Measurements from ENCODE around the gene VPS26B. TPM values are rescaled to one million over a fixed set of nuclear protein-coding genes. Genes with fewer than 3 reads are reported as not detected.

Gene VPS26B
- total and polyA plus RNA-seq, 9 donors: 21.0 to 35.4 (median 30.0) TPM

DNA sequence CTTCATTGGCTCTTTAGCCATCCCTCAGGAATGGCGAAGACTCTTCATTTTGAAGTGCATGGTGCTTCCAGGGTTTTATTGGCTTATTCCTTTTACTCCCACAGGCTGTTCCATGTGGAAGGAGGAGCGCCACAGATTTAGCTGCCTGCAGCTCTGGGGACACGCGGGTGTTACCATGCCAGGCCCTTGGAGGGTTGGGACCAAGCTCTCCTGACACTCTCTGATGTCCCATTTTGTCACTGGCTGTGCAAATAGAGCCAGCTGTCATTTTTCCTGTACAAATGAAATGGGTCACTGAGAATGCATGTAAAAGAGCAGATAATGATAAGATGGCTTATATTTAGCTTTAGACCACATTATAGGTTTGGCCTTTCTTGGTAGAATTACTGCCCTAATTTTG, 19.4 kb downstream of the VPS26B start:
- Histone ChIP-seq H3K4me1 (ENCODE audit: control insufficient read depth, insufficient read depth, low read length) (no peaks in the 10 kb centered on the region), H3K4me3 (ENCODE audit: low read length) (no peak overlapping the region), H3K27ac (ENCODE audit: low read length) (no peak overlapping the region), H3K9me3 (replicated peaks; ENCODE audit: control insufficient read depth, low read depth, low read length) (no peaks in the 10 kb centered on the region), H3K27me3 (ENCODE audit: control insufficient read depth, insufficient read depth, low read length) (no peaks in the 10 kb centered on the region), H3K36me3 (ENCODE audit: control insufficient read depth, insufficient read depth, low read length) (peaks cover 91% of the 10 kb centered on the region)
- 87% methylated on average over 3 of the region's 4 CpGs for WGBS (ENCODE audit: insufficient coverage)
- no peak for DNase-seq

GRCh38 chr11:134244593-134244992, 20.1 kb downstream of the VPS26B start:
- peaks cover 92% of the 10 kb centered on the region for H3K36me3 ChIP-seq (ENCODE audit: control insufficient read depth, insufficient read depth, low read length)
- WGBS (ENCODE audit: insufficient coverage): 50% methylated on average over 6 of the region's 7 CpGs
- no peaks in the 10 kb centered on the region for H3K9me3 ChIP-seq (replicated peaks; ENCODE audit: control insufficient read depth, low read depth, low read length)
- no peaks in the 10 kb centered on the region for H3K4me1 ChIP-seq (ENCODE audit: control insufficient read depth, insufficient read depth, low read length)
- DNase-seq: no peak
- no peaks in the 10 kb centered on the region for H3K27me3 ChIP-seq (ENCODE audit: control insufficient read depth, insufficient read depth, low read length)
- no peak overlapping the region for H3K27ac ChIP-seq (ENCODE audit: low read length)
- H3K4me3 ChIP-seq (ENCODE audit: low read length): no peak overlapping the region

DNA sequence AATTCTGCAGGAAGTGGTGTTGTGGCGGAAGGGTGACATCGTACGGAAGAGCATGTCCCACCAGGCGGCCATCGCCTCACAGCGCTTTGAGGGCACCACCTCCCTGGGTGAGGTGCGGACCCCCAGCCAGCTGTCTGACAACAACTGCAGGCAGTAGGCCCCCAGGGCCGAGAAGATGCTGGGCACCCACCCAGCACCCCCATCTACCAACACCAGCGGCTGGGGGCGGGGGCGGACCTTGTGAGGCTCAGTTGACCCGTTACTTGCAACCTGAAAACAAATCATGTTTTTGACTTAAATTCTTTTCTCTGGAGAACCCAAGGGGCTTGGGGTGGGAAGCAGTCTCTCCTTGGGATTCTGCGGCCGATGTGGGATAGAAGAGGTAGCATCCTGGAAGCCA, 21.0 kb downstream of the VPS26B start:
- Histone ChIP-seq H3K4me1 (ENCODE audit: control insufficient read depth, insufficient read depth, low read length) (no peaks in the 10 kb centered on the region), H3K9me3 (replicated peaks; ENCODE audit: control insufficient read depth, low read depth, low read length) (no peaks in the 10 kb centered on the region), H3K27ac (ENCODE audit: low read length) (no peak overlapping the region), H3K36me3 (ENCODE audit: control insufficient read depth, insufficient read depth, low read length) (peaks cover 92% of the 10 kb centered on the region), H3K4me3 (ENCODE audit: low read length) (no peak overlapping the region), H3K27me3 (ENCODE audit: control insufficient read depth, insufficient read depth, low read length) (no peaks in the 10 kb centered on the region)
- WGBS (ENCODE audit: insufficient coverage): 95% methylated on average over 5 of the region's 14 CpGs
- DNase-seq: no peak

DNA sequence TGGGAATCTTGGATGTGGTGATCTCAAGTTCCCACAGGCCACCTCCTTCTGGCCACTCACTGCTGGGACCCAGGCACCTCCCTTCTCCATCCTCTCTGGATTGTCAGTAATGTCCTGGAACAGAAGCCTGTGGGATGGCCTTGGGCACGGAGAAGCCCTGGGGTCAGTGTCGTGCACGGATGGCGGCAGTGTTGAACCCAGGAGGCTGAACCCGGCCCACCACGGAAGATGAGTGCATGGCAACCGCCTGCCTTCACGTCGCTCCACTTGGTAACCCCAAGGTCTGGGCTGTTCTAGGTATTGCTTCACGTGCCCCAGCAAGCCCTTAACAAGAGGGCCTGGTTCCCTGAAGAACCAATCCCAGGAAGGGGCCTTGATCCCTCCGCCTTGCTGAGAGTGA, 21.6 kb downstream of the VPS26B start:
- no peaks in the 10 kb centered on the region for H3K4me1 ChIP-seq (ENCODE audit: control insufficient read depth, insufficient read depth, low read length)
- 90% methylated on average over 7 of the region's 11 CpGs for WGBS (ENCODE audit: insufficient coverage)
- no peak overlapping the region for H3K27ac ChIP-seq (ENCODE audit: low read length)
- peaks cover 97% of the 10 kb centered on the region for H3K36me3 ChIP-seq (ENCODE audit: control insufficient read depth, insufficient read depth, low read length)
- no peak for DNase-seq
- no peaks in the 10 kb centered on the region for H3K27me3 ChIP-seq (ENCODE audit: control insufficient read depth, insufficient read depth, low read length)
- no peak overlapping the region for H3K4me3 ChIP-seq (ENCODE audit: low read length)
- no peaks in the 10 kb centered on the region for H3K9me3 ChIP-seq (replicated peaks; ENCODE audit: control insufficient read depth, low read depth, low read length)

DNA sequence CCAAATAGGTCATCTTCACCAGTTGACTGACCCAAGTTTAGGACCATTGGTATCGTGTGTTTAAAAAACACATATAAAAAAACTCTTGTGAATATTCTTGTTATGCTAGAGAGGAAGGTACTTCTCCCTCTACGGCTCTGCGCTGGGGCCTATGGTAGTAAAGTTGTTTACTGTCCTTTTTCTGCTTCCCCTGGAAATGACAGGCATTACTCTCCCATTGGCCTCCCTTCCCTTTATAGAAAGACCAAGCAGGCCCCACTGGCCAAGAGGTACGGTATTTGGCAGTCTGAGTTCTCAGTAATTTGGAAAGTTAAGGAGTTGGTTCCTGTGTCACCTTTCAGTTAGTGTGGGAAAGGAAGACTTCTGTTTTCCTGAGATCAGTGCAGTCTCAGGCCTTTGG, 22.2 kb downstream of the VPS26B start:
- no CpG with 5 or more reads among the region's 4 CpGs for WGBS (ENCODE audit: insufficient coverage)
- Histone ChIP-seq H3K27me3 (ENCODE audit: control insufficient read depth, insufficient read depth, low read length) (no peaks in the 10 kb centered on the region), H3K36me3 (ENCODE audit: control insufficient read depth, insufficient read depth, low read length) (peaks cover 92% of the 10 kb centered on the region)

DNA sequence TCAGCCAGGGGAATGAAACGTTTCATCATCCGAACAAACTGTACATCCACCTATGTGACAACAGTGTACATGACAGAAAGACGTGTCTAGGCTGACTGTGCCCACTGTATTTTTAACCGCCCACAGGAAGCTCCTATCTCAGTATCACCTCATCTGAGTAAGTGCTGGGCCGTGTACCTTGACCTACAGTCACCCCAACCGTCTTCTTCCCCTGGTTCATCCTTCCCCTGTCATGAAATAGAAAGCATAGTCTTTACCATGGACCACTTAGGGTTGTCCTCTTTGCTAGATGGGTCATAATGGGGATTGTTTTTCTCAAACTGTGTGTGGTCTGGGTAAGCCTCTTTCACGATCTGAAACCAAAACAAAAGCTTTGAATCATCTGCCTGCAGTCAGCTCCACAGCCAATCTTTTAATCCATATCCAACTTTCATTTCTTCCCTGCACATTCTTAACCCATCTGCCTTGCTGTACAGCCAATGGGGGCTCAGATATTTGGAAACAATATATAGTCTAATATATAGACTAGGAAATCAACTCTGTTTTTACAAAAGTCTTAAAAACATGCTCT, 24.5 kb downstream of the VPS26B start:
- H3K36me3 ChIP-seq (ENCODE audit: control insufficient read depth, insufficient read depth, low read length): peaks cover 70% of the 10 kb centered on the region

More for the DNA sequence above, 22.2 kb downstream of the VPS26B start:
- Histone ChIP-seq H3K4me3 (ENCODE audit: low read length) (no peak overlapping the region), H3K9me3 (replicated peaks; ENCODE audit: control insufficient read depth, low read depth, low read length) (no peaks in the 10 kb centered on the region), H3K27ac (ENCODE audit: low read length) (no peak overlapping the region), H3K4me1 (ENCODE audit: control insufficient read depth, insufficient read depth, low read length) (no peaks in the 10 kb centered on the region)
- no peak for DNase-seq

DNA sequence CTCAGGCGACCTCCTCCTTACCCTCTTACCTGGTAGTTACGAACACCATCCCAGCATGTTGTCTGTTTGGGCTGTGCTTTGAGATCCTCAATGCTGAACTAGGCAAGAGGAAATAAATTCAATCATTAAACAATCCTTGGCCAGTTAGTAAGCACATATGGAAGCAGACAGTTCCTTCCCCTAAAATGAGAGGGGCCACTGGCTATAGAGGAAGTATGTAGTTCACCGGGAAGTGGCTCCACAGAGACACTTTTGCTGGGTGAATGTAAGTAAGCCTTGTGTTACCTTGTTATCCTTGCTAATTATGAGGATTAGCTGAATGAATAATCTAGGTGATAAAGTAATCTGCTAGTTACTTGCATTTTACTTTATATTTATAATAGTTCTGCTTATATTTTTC, 25.8 kb downstream of the VPS26B start:
- no CpG with 5 or more reads among the region's 3 CpGs for WGBS (ENCODE audit: insufficient coverage)
- no peaks in the 10 kb centered on the region for H3K9me3 ChIP-seq (replicated peaks; ENCODE audit: control insufficient read depth, low read depth, low read length)
- no peaks in the 10 kb centered on the region for H3K27me3 ChIP-seq (ENCODE audit: control insufficient read depth, insufficient read depth, low read length)
- DNase-seq: no peak
- no peak overlapping the region for H3K4me3 ChIP-seq (ENCODE audit: low read length)
- peaks cover 58% of the 10 kb centered on the region for H3K36me3 ChIP-seq (ENCODE audit: control insufficient read depth, insufficient read depth, low read length)
- no peak overlapping the region for H3K27ac ChIP-seq (ENCODE audit: low read length)
- H3K4me1 ChIP-seq (ENCODE audit: control insufficient read depth, insufficient read depth, low read length): peaks cover 13% of the 10 kb centered on the region

More for the DNA sequence above, 24.5 kb downstream of the VPS26B start:
- 93% methylated on average over 2 of the region's 7 CpGs for WGBS (ENCODE audit: insufficient coverage)
- Histone ChIP-seq H3K4me1 (ENCODE audit: control insufficient read depth, insufficient read depth, low read length) (peaks cover 10% of the 10 kb centered on the region), H3K27me3 (ENCODE audit: control insufficient read depth, insufficient read depth, low read length) (no peaks in the 10 kb centered on the region), H3K9me3 (replicated peaks; ENCODE audit: control insufficient read depth, low read depth, low read length) (no peaks in the 10 kb centered on the region), H3K4me3 (ENCODE audit: low read length) (no peak overlapping the region), H3K27ac (ENCODE audit: low read length) (no peak overlapping the region)
- no peak for DNase-seq

DNA sequence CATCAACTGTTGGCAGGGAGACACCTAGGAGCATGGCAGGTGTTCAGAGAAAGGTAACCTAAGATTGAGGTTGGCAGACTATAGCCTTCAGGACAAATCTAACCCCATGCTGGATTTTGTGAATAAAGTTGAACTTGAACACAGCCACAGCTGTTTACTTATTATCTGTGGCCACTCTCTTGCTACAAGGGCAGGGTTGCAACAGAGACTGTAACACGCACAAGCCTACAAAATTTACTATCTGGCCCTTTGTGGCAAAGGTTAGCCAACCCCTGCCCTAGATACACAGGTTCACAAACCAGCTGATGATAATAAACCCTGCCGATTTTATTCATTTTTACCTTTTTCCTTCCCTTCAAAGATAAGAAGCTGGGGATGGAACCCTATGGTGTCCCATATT, 26.2 kb downstream of the VPS26B start:
- WGBS (ENCODE audit: insufficient coverage): 95% methylated on average over 2 of the region's 2 CpGs
- DNase-seq: no peak
- Histone ChIP-seq H3K4me1 (ENCODE audit: control insufficient read depth, insufficient read depth, low read length) (peaks cover 13% of the 10 kb centered on the region), H3K4me3 (ENCODE audit: low read length) (no peak overlapping the region), H3K36me3 (ENCODE audit: control insufficient read depth, insufficient read depth, low read length) (peaks cover 54% of the 10 kb centered on the region), H3K9me3 (replicated peaks; ENCODE audit: control insufficient read depth, low read depth, low read length) (no peaks in the 10 kb centered on the region), H3K27me3 (ENCODE audit: control insufficient read depth, insufficient read depth, low read length) (no peaks in the 10 kb centered on the region), H3K27ac (ENCODE audit: low read length) (no peak overlapping the region)

DNA sequence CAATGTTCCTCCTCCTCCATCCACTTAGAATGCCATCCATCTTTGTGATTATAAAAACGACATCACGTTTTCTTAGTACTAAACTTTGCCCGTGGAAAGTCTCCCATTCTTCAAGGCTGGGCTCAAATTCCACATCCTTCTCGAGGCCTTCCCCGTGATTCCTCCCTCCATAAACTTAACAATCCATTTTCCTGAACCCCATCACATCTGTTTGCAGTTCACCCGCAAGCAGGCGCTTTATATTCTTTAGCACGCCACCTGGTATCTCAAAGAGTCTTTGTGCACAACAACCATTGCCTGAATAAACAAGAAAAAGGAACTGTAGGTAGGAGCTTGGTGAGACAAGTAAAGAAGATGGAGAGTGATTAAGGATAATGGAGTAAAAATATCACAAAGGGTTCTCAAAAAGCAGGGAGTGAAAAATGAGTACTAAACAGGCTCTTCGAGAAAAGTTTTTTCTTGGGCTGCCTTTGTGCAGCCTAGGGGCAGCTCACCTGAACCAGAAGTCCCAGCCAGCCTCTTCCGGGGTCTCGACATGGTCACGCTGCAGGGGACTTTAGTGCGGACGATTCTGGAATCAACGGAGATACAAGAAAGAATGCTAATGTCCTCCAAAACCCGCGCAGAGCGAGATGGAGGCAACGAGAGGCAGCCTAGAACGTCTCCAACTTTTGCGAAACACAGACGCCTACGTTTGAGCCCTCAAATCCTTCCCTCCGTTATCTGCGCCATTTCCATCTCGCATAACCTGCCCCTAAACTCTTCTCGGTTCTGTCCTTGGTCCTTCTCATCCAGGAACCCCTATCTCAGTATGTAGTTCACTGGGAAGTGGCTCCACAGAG, 28.1 kb downstream of the VPS26B start:
- H3K9me3 ChIP-seq (replicated peaks; ENCODE audit: control insufficient read depth, low read depth, low read length): no peaks in the 10 kb centered on the region
- H3K36me3 ChIP-seq (ENCODE audit: control insufficient read depth, insufficient read depth, low read length): peaks cover 39% of the 10 kb centered on the region
- no peaks in the 10 kb centered on the region for H3K27me3 ChIP-seq (ENCODE audit: control insufficient read depth, insufficient read depth, low read length)
- 4% methylated on average over 20 of the region's 27 CpGs for WGBS (ENCODE audit: insufficient coverage)
- H3K4me1 ChIP-seq (ENCODE audit: control insufficient read depth, insufficient read depth, low read length): peaks cover 13% of the 10 kb centered on the region
- peak overlapping the region; percentile 40 for H3K27ac ChIP-seq (ENCODE audit: low read length)
- DNase-seq: no peak
- peak overlapping the region; percentile 97 for H3K4me3 ChIP-seq (ENCODE audit: low read length)

DNA sequence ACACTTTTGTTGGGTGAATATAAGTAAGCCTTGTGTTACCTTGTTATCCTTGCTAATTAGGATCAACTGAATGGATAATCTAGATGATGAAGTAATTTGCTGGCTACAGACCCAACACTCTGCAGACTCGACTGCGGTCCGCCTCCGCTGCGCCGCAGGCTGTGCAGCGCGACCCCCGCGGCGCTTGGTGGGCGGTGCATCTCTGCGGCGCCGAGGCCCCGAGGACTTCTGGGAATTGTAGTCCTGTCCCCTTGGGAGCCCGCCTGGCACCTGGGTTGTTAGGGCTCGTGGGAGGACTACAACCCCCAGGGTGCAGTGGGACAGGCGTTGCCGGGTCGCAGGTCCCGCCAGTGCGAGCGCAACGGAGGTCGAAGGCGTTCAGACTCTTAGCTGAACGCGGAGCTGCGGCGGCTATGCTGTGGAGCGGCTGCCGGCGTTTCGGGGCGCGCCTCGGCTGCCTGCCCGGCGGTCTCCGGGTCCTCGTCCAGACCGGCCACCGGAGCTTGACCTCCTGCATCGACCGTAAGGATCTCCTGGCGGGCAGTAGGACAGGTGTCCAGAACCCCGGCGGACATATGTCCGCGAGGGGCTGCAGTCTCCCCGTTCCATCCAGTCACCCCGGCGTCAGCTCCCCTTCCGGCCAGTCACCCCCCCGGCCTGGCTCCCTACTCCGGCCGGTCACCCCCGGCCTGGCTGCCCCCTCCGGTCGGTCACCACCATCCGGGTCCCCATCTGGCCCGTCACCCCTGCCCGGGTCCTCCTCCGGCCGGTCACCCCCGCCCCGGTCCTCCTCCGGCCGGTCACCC, 28.9 kb downstream of the VPS26B start, which contains the start of the genes ACAD8 and THYN1:
Gene ACAD8, plus strand, starts transcription at position 381 of the 806 bp plus-strand sequence. Its CDS starts 33 bp downstream, at position 414.
Gene THYN1, minus strand, starts transcription at position 165 of the 806 bp plus-strand sequence. CDS start 470 bp downstream, outside the sequence.
- Histone ChIP-seq H3K9me3 (replicated peaks; ENCODE audit: control insufficient read depth, low read depth, low read length) (no peaks in the 10 kb centered on the region), H3K36me3 (ENCODE audit: control insufficient read depth, insufficient read depth, low read length) (peaks cover 36% of the 10 kb centered on the region), H3K27me3 (ENCODE audit: control insufficient read depth, insufficient read depth, low read length) (no peaks in the 10 kb centered on the region), H3K27ac (ENCODE audit: low read length) (peak within 1 kb of the TSS; percentile 40), H3K4me3 (ENCODE audit: low read length) (peak within 1 kb of the TSS; percentile 97), H3K4me1 (ENCODE audit: control insufficient read depth, insufficient read depth, low read length) (peaks cover 13% of the 10 kb centered on the region)
- DNase-seq: peak; percentile 98
- 0% methylated on average over 55 of the region's 70 CpGs for WGBS (ENCODE audit: insufficient coverage)
